AG09309 (cell line): ENCODE measurements around the gene MAST4.

Experiments
- DNase-seq: peaks from one replicate; pipeline ENCODE4 v3.0.0-alpha.2; 2010; ENCODE audit warnings: low read depth
- H3K4me3 ChIP-seq: 2 replicates; pipeline ENCODE4 v1.5.1; 2011; ENCODE audit warnings: mild to moderate bottlenecking, low read depth, low read length, moderate library complexity; ENCODE audit not compliant: control insufficient read depth
- CTCF ChIP-seq: IDR thresholded peaks from 2 replicates; pipeline ENCODE4 v1.5.1; 2011; ENCODE audit warnings: mild to moderate bottlenecking, low read depth, low read length, inconsistent platforms; ENCODE audit not compliant: insufficient read depth, control insufficient read depth; ENCODE audit errors: missing control alignments

MAST4 gene

DNA sequence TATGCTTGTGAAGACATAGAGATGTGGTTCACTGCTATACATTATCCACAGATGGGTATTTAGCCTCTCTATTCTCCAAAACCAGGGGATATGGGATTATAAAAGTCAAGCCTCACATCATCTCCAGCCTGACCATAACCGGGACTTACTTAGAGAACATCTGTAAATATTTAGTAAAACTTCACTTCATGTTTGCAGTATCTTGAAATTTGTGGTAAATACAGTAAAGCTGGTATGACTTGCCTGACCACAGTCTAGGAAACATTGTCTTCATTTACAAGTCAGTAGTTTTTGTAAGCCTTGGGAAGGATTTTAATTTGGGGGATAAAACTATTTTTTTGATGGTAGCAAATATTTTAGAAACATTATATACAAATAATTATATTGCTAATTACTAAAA lies 64.2 kb downstream of the MAST4 start:
- no peak for TF ChIP-seq CTCF
- DNase-seq, result no peak
- H3K4me3 ChIP-seq, result no peak overlapping the region

DNA sequence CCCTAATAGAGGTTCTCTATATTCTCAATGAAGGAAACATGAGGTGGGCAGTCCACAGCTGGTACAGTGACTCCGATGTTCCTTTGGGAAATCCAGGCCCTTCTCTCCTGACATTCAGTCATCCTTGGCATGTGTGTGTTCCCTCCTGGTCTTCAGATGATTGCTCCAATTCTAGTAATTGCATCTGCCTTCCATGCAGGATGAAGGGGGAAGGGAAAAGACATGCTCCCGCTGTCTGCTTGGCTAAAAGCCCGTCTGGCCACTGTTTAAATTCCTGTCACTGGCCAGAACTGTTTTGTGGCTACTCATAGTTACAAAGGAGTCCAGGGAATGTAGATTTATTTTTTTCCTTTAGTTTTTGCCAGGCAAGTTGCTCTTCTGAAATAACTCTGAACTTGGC lies 65.0 kb downstream of the MAST4 start:
- DNase-seq, result peak; percentile 14
- TF ChIP-seq CTCF, result no peak

GRCh38 chr5:66666778-66667177 lies 70.6 kb downstream of the MAST4 start:
- no peak overlapping the region for H3K4me3 ChIP-seq
- DNase-seq, result no peak
- no peak for TF ChIP-seq CTCF

More for the DNA sequence above, 65.0 kb downstream of the MAST4 start:
- H3K4me3 ChIP-seq, result no peak overlapping the region

GRCh38 chr5:66669086-66669861 lies 73.1 kb downstream of the MAST4 start:
- no peak for TF ChIP-seq CTCF
- DNase-seq, result no peak
- no peak overlapping the region for H3K4me3 ChIP-seq

DNA sequence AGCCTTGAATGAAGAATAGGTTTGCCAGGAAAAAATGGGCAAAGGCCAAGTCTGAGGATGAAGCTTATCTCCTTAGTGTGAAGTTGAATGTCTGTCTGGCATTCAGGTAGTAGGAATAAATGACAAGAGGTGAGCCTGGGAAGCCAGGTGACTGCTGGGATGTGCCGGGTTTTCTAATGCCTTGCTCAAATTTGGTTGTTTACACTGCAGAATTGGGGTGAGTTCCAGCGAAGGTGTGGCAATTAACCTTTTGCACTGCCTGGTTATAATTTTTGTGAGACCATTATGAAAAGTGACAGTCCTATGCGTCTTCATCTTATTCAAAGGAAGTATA lies 73.6 kb downstream of the MAST4 start:
- no peak for TF ChIP-seq CTCF
- no peak overlapping the region for H3K4me3 ChIP-seq
- DNase-seq, result no peak

- no peak overlapping the region for H3K4me3 ChIP-seq
- TF ChIP-seq CTCF, result no peak
- DNase-seq, result no peak
Observed at GRCh38 chr5:66671305-66671704, 75.1 kb downstream of the MAST4 start.

GRCh38 chr5:66674802-66675201 lies 78.6 kb downstream of the MAST4 start:
- H3K4me3 ChIP-seq, result no peak overlapping the region
- no peak for TF ChIP-seq CTCF
- DNase-seq, result no peak
